Activated naive CD8-positive, alpha-beta T cell treated with anti-CD3 and anti-CD28 coated beads for 36 hours (primary cell): ENCODE data around the gene GTF2A2. TPM values are rescaled to one million over a fixed set of nuclear protein-coding genes. Genes with fewer than 3 reads are reported as not detected.
"Not testable (repeated sequence)": the region's sequence is repeated elsewhere in the genome, so short reads cannot be mapped to it uniquely, and the experiment has no call there.

Source experiments
- DNase-seq: peaks from one replicate; pipeline ENCODE4 v3.0.0; 2021
- H3K27ac Mint-ChIP-seq: one replicate; pipeline ENCODE4 v1.8.0; 2022; ENCODE audit warnings: mild to moderate bottlenecking, moderate library complexity, mixed read lengths
- H3K27me3 Mint-ChIP-seq: one replicate; pipeline ENCODE4 v1.8.0; 2022; ENCODE audit warnings: mild to moderate bottlenecking, mixed read lengths
- H3K36me3 Mint-ChIP-seq: one replicate; pipeline ENCODE4 v1.8.0; 2021; ENCODE audit warnings: mild to moderate bottlenecking, mixed read lengths
- H3K4me1 Mint-ChIP-seq: one replicate; pipeline ENCODE4 v1.8.0; 2021; ENCODE audit warnings: mixed read lengths
- H3K4me3 Mint-ChIP-seq: one replicate; pipeline ENCODE4 v1.8.0; 2022; ENCODE audit warnings: mild to moderate bottlenecking, moderate library complexity, mixed read lengths
- H3K9me3 Mint-ChIP-seq: one replicate; pipeline ENCODE4 v1.8.0; 2022; ENCODE audit warnings: mixed read lengths
- total RNA-seq, 2 experiments: library from RNA; stranded (reverse); gene quantifications; one replicate each; pipeline ENCODE4 v1.2.3, GENCODE V29; 2021

The GTF2A2 gene, protein sequence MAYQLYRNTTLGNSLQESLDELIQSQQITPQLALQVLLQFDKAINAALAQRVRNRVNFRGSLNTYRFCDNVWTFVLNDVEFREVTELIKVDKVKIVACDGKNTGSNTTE
- total RNA-seq: 100 to 1,000 TPM; 237 to 246 TPM

DNA sequence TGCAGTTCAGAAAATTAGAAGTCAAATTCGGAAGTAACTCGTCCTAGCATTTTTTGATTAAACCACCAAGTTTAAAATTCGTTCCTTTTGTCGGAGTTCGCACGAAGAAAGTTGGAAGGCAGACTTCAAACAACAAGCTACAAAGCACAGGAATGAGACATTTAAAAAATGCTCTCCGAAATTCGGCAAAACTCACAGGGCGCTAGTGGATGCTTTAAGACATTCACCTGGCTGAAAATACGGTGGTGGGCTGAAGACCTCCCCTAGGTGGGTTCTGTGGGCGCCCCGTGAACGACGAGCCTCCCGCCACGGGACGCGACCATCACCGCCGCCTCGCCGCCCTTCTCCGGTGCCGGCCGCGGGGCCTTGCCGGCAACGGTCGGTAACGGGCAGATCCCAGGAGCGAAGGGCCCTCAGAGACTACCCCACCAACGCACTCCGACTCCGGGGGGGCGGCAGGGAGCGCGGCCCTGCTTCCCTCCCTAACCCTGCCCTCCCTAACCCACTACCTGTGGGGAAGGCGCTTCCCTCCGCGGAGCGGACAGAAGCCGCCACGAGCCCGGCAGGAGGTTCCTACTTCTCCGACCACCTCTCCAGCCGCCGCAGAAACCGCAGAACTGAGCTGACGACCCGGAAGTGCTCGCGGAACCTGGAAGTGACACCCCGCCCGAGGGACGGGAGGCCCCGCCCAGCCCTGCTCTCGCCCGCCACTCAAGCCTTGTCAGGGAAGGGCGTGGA, at the start of gene GTF2A2:
TSS of gene GTF2A2 (minus strand) at position 619 of the 738 bp plus-strand sequence. CDS start 5,238 bp downstream, outside the sequence.
- Mint-ChIP-seq H3K9me3 (peaks cover 2% of the 10 kb centered on the region), H3K27me3 (no peaks in the 10 kb centered on the region)

DNA sequence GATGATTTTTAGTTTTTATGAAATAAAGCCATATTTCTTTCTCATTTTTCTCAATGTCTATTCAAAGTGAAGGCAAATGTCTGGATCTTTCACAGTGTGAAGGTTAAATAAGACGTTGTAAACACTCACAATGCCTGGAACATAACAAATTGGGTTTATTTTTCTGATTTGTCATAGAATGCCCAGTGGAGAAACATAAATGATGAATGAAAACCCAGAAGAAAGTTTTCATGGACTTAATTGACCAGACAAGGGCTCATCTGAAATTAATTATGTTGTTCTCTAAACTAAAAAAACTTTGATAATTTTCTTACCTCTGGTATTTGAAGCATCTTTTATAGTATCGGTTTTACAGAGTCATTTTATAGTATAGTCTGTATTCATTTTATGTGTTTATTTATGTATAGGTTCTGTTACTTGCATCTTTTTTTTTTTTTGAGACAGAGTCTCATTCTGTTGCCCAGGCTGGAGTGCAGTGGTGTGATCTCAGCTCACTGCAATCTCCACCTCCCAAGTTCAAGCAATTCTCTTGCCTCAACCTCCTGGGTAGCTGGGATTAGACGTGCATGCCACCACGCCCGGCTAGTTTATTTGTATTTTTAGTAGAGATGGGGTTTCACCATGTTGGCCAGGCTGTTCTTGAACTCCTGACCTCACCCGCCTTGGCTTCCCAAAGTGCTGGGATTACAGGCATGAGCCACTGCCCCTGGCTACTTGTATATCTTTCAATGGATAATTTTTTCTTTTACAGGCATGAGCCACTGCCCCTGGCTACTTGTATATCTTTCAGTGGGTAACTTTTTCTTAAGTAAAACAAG, 46.9 kb upstream of the GTF2A2 start:
- Mint-ChIP-seq H3K4me3 (no peak overlapping the region), H3K4me1 (no peaks in the 10 kb centered on the region), H3K9me3 (no peaks in the 10 kb centered on the region), H3K27me3 (peaks cover 4% of the 10 kb centered on the region), H3K36me3 (no peaks in the 10 kb centered on the region), H3K27ac (no peak overlapping the region)
- no peak for DNase-seq

More for the DNA sequence above, at the start of gene GTF2A2:
- H3K36me3 Mint-ChIP-seq: peaks cover 15% of the 10 kb centered on the region
- peaks cover 2% of the 10 kb centered on the region for H3K4me1 Mint-ChIP-seq
- H3K4me3 Mint-ChIP-seq: no peak within 1 kb of the TSS
- peak; percentile 96 for DNase-seq
- H3K27ac Mint-ChIP-seq: no peak within 1 kb of the TSS

DNA sequence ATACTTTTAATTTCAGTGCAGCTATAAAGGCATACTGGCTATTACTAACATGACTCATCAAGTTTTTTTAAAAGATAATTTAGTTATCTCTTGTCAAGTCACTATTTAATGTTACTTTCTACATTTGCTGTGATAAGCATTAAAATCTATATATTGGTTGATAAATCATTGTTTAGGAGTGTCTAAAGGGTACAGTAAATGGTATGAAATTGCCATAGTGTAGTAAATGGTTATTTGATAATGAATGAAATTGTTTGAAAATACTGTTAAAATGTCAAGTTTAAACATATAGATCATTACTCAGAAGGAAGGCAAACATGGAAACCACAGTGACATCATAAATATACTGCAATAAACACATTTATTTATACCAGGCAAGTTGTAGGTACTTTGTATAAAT, 45.0 kb upstream of the GTF2A2 start:
- Mint-ChIP-seq H3K27me3 (peaks cover 4% of the 10 kb centered on the region), H3K27ac (no peak overlapping the region)

DNA sequence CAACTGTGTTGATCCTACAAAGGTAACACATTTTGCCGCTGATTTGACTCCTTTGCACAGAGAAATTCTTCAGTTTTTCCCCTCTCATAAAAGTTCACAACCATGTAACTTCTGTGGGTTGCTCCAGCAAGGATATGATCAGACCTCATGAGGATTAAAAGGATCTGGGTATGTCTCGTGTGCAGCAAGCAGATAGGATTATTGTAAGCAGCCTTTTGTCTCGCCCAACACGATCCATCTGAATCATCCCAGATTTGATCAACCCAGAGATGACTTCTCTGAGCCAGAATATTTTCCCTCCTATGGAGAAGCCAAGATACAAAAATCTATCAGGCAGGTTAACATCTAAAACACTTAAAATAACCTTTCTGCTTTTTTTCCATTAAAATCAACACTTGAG, 44.6 kb upstream of the GTF2A2 start:
- no peaks in the 10 kb centered on the region for H3K36me3 Mint-ChIP-seq
- H3K27ac Mint-ChIP-seq: no peak overlapping the region
- no peaks in the 10 kb centered on the region for H3K4me1 Mint-ChIP-seq
- H3K9me3 Mint-ChIP-seq: no peaks in the 10 kb centered on the region
- H3K27me3 Mint-ChIP-seq: peaks cover 4% of the 10 kb centered on the region
- DNase-seq: no peak
- H3K4me3 Mint-ChIP-seq: no peak overlapping the region

More for the DNA sequence above, 45.0 kb upstream of the GTF2A2 start:
- Mint-ChIP-seq H3K4me3 (no peak overlapping the region), H3K9me3 (no peaks in the 10 kb centered on the region), H3K4me1 (no peaks in the 10 kb centered on the region), H3K36me3 (no peaks in the 10 kb centered on the region)
- no peak for DNase-seq

DNA sequence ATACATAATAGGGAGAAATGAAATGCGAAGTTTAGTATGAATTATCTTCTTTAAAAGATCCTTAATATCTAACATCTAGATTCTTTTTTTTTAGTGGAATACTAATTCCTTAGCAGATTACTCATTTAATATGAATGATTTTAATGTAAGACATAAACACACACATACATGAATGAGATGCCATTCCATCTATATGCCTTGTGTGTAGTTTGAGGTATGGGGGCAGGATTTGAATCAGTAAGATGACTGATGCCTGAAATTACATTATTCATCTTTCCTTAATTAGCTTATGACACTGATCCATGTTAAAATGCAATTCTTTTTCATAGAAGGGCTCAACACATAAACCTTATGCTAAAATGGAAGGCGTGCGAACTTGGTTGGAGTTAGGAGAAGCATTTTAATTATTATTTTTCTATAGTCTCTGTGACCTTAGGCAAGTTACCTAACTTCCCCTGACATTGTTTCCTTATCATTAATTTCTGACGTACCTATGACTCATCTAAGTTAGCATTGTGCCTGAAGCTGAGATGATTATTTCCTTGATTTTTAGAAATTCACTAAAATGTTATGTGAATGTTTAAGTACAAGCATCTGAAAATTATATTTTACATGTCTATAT, 42.6 kb upstream of the GTF2A2 start:
- Mint-ChIP-seq H3K4me3 (no peak overlapping the region), H3K36me3 (no peaks in the 10 kb centered on the region), H3K27ac (no peak overlapping the region), H3K4me1 (no peaks in the 10 kb centered on the region), H3K9me3 (no peaks in the 10 kb centered on the region), H3K27me3 (peaks cover 4% of the 10 kb centered on the region)
- no peak for DNase-seq

DNA sequence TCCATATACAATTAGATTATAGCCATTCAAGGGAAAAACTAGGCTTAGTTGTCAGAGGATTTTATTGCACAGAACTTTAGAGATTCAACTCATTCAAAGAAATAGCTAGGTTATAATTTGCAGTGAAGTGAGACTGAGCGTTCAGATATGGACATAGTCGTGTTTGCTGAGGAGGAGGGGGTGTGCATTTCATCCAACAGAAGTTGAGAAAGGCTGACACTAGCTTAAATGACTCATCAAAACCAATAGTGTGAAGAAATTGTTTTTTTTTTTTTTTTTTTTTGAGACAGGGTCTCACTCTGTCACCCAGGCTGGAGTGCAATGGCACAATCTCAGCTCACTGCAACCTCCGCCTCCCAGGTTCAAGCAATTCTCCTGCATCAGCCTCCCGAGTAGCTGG, 40.8 kb upstream of the GTF2A2 start:
- H3K27ac Mint-ChIP-seq, H3K27me3 Mint-ChIP-seq, DNase-seq: not testable (repeated sequence)

DNA sequence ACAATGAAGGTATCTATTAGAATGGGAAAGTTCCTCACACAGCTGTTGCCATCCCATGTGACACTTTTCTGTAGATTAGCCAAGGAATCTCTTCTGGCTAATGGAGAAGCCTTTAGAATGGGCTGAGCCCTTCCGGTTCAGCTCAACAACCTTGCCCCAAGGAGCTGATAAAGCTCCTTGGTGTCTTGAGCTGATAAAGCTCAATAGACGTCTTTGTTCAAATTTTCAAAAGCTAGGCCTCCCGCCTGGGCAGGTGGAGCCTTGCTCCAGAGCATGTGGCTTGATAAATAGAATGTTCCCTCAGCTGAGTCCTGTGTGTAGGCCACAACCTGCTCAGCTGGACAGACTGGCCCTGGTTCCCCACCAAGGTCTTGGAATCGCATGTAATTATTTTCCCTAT, 39.0 kb upstream of the GTF2A2 start:
- Mint-ChIP-seq H3K9me3 (no peaks in the 10 kb centered on the region), H3K27ac (no peak overlapping the region), H3K4me3 (no peak overlapping the region), H3K4me1 (no peaks in the 10 kb centered on the region), H3K36me3 (no peaks in the 10 kb centered on the region), H3K27me3 (no peaks in the 10 kb centered on the region)
- DNase-seq: no peak

More for the DNA sequence above, 40.8 kb upstream of the GTF2A2 start:
- H3K4me1 Mint-ChIP-seq, H3K9me3 Mint-ChIP-seq, H3K36me3 Mint-ChIP-seq, H3K4me3 Mint-ChIP-seq: not testable (repeated sequence)

DNA sequence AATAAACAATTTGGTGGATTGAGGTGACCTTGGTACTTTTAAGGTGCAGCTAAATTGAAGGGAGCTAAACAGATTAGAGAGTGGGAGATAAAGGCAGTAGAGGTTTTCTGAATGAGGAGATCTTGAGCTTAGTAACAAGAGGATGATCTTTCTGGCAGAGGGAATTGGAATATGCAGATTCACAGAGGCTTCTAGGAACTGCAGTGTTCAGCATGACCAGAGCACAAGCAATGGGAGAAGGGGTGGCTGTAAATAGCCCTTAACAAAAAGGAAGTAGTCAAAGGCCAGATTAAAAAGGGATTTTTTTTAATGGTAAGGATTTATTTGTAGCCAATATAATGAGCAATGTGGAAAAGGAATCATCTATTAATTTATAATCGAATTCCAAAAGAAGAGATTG, 37.5 kb upstream of the GTF2A2 start:
- Mint-ChIP-seq H3K27me3 (no peaks in the 10 kb centered on the region), H3K4me3 (no peak overlapping the region), H3K27ac (no peak overlapping the region), H3K9me3 (no peaks in the 10 kb centered on the region), H3K4me1 (peaks cover 7% of the 10 kb centered on the region), H3K36me3 (no peaks in the 10 kb centered on the region)
- DNase-seq: no peak

DNA sequence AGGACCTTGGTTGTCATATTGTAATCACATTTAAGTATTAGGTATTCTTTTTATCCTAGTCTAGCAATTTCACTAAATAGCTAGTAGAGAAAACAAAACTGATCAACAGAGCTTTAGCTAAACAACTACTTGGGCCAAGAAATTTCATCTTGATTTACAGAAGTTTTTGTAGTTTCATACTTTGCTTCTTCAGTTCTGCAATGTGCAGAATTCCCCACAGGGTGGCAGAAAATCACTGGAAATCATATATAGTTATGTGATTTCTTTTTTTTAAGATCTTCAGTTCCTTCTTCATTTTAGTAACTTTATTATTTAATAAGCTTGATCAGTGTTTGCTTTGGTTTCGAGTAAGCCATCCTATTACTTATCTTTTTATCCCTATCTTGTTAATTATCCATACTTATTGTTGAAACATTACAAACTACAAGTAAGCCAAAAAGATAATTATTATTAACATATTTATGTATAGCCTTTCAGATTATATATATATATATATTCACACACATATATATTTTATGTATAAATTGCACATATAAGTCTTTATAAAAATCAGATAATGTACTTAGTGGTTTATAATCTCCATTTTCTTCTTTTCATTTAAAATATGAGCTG, 34.0 kb upstream of the GTF2A2 start:
- no peaks in the 10 kb centered on the region for H3K27me3 Mint-ChIP-seq
- no peak overlapping the region for H3K4me3 Mint-ChIP-seq
- H3K9me3 Mint-ChIP-seq: no peaks in the 10 kb centered on the region
- H3K27ac Mint-ChIP-seq: peak overlapping the region; percentile 66
- peaks cover 22% of the 10 kb centered on the region for H3K4me1 Mint-ChIP-seq
- peak; percentile 16 for DNase-seq
- H3K36me3 Mint-ChIP-seq: peaks cover 16% of the 10 kb centered on the region

DNA sequence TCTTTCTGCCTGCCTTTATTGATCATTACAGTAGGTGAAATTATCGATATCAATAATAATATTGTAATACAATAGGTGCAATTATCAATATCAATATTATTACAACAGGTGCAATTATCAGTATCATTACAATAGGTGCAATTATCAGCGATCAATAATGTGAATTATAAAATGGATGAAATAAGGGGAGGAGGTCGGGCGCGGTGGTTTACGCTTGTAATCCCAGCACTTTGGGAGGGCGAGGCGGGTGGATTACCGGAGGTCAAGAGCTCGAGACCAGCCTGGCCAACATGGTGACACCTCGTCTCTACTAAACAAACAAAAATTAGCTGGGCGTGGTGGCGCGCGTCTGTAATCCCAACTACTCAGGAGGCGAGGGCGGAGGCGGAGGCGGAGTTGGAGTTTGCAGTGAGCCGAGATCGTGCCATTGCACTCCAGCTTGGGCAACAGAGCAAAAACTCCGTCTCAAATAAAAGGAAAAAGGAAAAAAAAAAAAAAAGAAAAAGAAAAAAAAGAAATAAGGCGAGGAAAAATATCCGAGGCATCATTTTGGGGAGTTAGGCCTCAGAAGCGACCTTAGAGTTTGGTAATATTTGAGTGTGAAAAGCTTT, 32.4 kb upstream of the GTF2A2 start:
- Mint-ChIP-seq H3K36me3 (peaks cover 22% of the 10 kb centered on the region), H3K4me1 (peaks cover 34% of the 10 kb centered on the region)
- peak; percentile 64 for DNase-seq

DNA sequence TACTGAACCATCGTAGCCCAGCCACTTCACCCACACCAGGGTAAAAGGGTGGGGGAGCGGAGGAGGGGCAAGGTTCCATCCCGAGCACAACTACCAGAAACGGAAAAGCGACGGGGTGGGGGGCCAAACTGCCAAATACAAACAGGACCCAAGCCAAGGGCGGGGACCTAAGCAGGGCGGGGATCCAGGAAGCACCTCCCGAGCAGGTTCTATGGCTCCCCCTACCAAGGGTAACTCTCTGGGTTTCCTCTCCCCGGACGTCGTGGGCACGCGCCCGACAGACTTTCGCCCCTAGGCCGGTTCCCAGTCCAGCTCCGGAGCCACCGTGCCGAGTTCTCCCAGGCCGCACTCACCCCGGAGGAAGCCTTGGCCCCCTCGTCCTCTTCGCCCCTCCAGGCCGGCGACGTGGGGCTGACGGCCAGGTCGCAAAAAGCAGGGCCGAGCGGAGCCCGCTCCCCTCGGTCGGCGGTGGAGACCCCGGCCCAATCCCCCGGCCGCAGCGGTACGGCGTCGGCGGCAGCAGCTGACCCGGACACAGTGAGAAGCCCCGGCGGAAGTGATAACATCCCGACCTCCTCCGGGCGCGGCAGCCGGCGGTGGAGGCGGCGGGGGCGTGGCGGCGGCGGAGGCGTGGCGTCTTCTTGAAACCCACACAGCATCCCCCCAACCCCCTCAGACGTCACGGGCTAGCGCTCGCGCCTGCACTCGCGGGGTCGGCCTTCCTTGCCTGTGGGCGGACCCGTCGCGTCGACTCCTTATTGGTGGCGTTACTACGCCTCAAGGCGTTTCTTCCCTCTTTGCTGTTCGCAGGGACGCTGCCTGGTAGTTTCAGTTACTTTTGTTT, 31.7 kb upstream of the GTF2A2 start, which contains the start of gene BNIP2:
TSS of gene BNIP2 (minus strand) at position 539 of the 844 bp plus-strand sequence. CDS start 6,863 bp downstream, outside the sequence.
- peak within 1 kb of the TSS; percentile 96 for H3K4me3 Mint-ChIP-seq
- H3K4me1 Mint-ChIP-seq: peaks cover 35% of the 10 kb centered on the region
- H3K27ac Mint-ChIP-seq: peak within 1 kb of the TSS; percentile 98
- no peaks in the 10 kb centered on the region for H3K27me3 Mint-ChIP-seq
- no peaks in the 10 kb centered on the region for H3K9me3 Mint-ChIP-seq
- peaks cover 25% of the 10 kb centered on the region for H3K36me3 Mint-ChIP-seq
- DNase-seq: peak; percentile 98

More for the DNA sequence above, 32.4 kb upstream of the GTF2A2 start:
- Mint-ChIP-seq H3K27me3 (no peaks in the 10 kb centered on the region), H3K9me3 (no peaks in the 10 kb centered on the region), H3K27ac (peak overlapping the region; percentile 98), H3K4me3 (peak overlapping the region; percentile 96)

DNA sequence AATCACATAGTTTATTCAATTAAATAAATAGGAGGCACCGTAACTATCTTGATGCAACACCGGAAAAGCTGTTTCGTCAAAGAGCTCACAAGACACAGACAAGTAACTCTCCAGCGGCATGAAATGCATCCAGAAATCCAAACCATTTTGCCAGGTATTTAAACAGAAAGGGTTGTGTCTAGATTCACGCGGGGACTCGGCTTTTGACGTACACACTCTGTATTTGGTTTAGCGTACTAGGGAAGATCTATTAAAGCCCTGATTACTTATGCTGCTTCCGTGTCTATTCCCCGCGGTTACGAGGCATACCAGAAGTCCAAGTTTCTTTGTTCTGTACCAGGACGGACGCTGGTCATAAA, 31.1 kb upstream of the GTF2A2 start:
- no peaks in the 10 kb centered on the region for H3K9me3 Mint-ChIP-seq
- H3K4me1 Mint-ChIP-seq: peaks cover 37% of the 10 kb centered on the region
- H3K36me3 Mint-ChIP-seq: peaks cover 29% of the 10 kb centered on the region
- H3K27me3 Mint-ChIP-seq: no peaks in the 10 kb centered on the region
- peak overlapping the region; percentile 98 for H3K27ac Mint-ChIP-seq
- H3K4me3 Mint-ChIP-seq: peak overlapping the region; percentile 96
- DNase-seq: no peak

DNA sequence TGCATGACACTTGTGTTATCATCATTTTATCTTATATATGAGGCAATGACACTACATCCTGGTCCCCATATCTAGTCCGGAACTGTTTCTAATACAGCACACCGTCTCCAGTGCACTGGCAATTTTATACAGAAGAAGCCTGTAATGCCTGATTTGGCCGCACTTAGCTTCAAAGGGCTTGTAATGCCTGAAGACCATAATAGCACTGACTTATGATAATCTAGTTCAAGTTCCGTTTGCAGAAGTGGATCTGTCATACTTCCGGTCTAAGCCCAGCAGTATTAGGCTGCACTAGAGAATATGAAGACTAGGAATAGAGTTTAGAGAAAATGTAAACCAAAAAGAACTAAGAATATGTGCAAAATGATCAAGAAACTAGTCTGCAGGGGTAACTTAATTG, 30.5 kb upstream of the GTF2A2 start:
- Mint-ChIP-seq H3K36me3 (peaks cover 35% of the 10 kb centered on the region), H3K27ac (peak overlapping the region; percentile 98), H3K9me3 (no peaks in the 10 kb centered on the region), H3K27me3 (no peaks in the 10 kb centered on the region), H3K4me1 (peaks cover 42% of the 10 kb centered on the region), H3K4me3 (peak overlapping the region; percentile 96)
- peak; percentile 12 for DNase-seq
